Endothelial cell of umbilical vein (primary cell): Measurements from ENCODE around the gene TTYH3.

Experiments
- CTCF ChIP-seq, 2 donors: IDR thresholded peaks; 1 replicate in 1 of 2; 2 replicates in 1 of 2; pipeline ENCODE4 v1.5.1; 2011; ENCODE audit warnings: low read length in 2 of 2, mild to moderate bottlenecking in 2 of 2, moderate library complexity in 2 of 2, control low read depth in 1 of 2, inconsistent platforms in 1 of 2, low read depth in 1 of 2; ENCODE audit not compliant: insufficient read depth in 1 of 2; ENCODE audit errors: extremely low read depth in 1 of 2
- EZH2 ChIP-seq: IDR thresholded peaks from 2 replicates; pipeline ENCODE4 v1.6.1; 2012; ENCODE audit warnings: borderline replicate concordance, low read depth, mild to moderate bottlenecking, moderate library complexity, low read length, inconsistent platforms; ENCODE audit not compliant: severe bottlenecking
- FOS ChIP-seq: IDR thresholded peaks from 2 replicates; pipeline ENCODE4 v1.6.1; 2011; ENCODE audit warnings: mild to moderate bottlenecking, low read length, moderate library complexity, borderline replicate concordance; ENCODE audit not compliant: insufficient read depth
- POLR2A ChIP-seq: IDR thresholded peaks from 2 replicates; pipeline ENCODE4 v1.6.1; 2012; ENCODE audit warnings: low read depth, mild to moderate bottlenecking, control low read depth, low read length
- POLR2AphosphoS5 ChIP-seq: IDR thresholded peaks from 2 replicates; pipeline ENCODE4 v1.6.1; 2012; ENCODE audit warnings: low read depth, mild to moderate bottlenecking, control low read depth, low read length, moderate library complexity; ENCODE audit not compliant: insufficient read depth

DNA sequence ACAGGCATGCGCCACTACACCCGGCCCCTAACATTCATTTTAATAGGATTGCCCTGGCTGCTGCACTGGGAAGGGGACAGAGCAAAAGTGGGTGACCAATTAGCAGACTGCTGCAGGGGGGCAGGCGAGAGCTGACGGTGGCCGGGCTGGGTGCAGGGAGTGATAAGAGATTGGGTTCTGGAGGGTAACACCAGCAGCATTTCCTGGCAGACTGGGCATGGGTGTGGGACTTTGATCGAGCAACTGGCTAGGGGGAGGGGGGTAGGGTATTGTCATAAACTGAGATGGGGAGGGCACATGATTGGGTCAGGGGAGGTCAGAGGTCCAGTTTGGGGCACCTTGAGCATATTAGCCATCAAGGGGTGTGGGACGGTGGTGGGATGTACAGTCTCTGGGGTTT, 36.1 kb downstream of the TTYH3 start:
- TF ChIP-seq CTCF (IDR thresholded peaks at IDR 0.05; ENCODE audit: extremely low read depth in 1 of 2, insufficient read depth in 1 of 2, low read depth in 1 of 2, low read length in 2 of 2) (no peak), POLR2A (no peak), POLR2AphosphoS5 (no peak), FOS (no peak), EZH2 (no peak)
